ENCODE measurements around the gene CCNK. TPM values are rescaled to one million over a fixed set of nuclear protein-coding genes. Genes with fewer than 3 reads are reported as not detected.

CCNK gene
- total RNA-seq, 1 experiment from 2014 or later: 80.1 TPM

- Mint-ChIP-seq H3K9me3 (no peaks in the 10 kb centered on the region), H3K4me3 (no peak overlapping the region; a peak in 1 of 5 replicates), H3K27ac (peak overlapping the region in 1 of 3 experiments; percentile 90; a peak in 2 of 7 replicates), H3K4me1 (peaks cover 33 to 44% of the 10 kb centered on the region in 2 experiments), H3K36me3 (ENCODE audit: insufficient read depth in 1 of 3, low read depth in 3 of 3) (no peaks in the 10 kb centered on the region), H3K27me3 (ENCODE audit: low read depth) (no peaks in the 10 kb centered on the region; the same call in 1 of the 2 replicates)
- Histone ChIP-seq H2AFZ (ENCODE audit: low read length) (no peak overlapping the region), H3K79me2 (ENCODE audit: insufficient read depth, low read length) (no peaks in the 10 kb centered on the region; the same call in 1 of the 2 replicates), H2BK15ac (ENCODE audit: low read depth, low read length) (no peak overlapping the region), H3K56ac (ENCODE audit: insufficient read length, low read depth, low read length) (no peak overlapping the region), H2BK20ac (ENCODE audit: low read depth, low read length, poor library complexity, severe bottlenecking) (no peak overlapping the region), H3K9ac (ENCODE audit: extremely low read depth, insufficient read length, low read length) (no peak overlapping the region), H3K23ac (ENCODE audit: insufficient read length, low read depth, low read length) (no peak overlapping the region), H3K4me2 (ENCODE audit: insufficient read depth, insufficient read length, low read length) (no peak overlapping the region), H3K18ac (ENCODE audit: insufficient read length, low read depth, low read length) (no peak overlapping the region), H3K27me3 (ENCODE audit: insufficient read depth, low read length) (0 out of 2 replicates have a peak, but pooled peaks cover 2% of the 10 kb centered on the region), H2AK5ac (ENCODE audit: insufficient read length, low read length) (no peak overlapping the region), H3K14ac (ENCODE audit: insufficient read depth, low read length) (no peak overlapping the region; the same call in 1 of the 2 replicates), H3K23me2 (ENCODE audit: insufficient read length, low read depth, low read length, poor library complexity, severe bottlenecking) (no peaks in the 10 kb centered on the region), H4K91ac (ENCODE audit: insufficient read length, low read depth, low read length) (no peak overlapping the region), H3K79me1 (ENCODE audit: insufficient read depth, low read depth, low read length, poor library complexity, severe bottlenecking) (no peaks in the 10 kb centered on the region), H2BK120ac (ENCODE audit: low read depth, low read length, poor library complexity, severe bottlenecking) (no peak overlapping the region), H3T11ph (ENCODE audit: low read length) (no peak overlapping the region), H3K9me3 (ENCODE audit: control insufficient read depth, low read depth, low read length) (no peaks in the 10 kb centered on the region), H4K8ac (replicated peaks; ENCODE audit: insufficient read length, low read depth, low read length) (no peak overlapping the region), H4K20me1 (ENCODE audit: control insufficient read depth, insufficient read depth, insufficient read length) (peaks cover 3% of the 10 kb centered on the region), H2BK12ac (ENCODE audit: insufficient read length, low read depth, low read length) (no peak overlapping the region), H2BK5ac (ENCODE audit: insufficient read length, low read length) (no peak overlapping the region), H4K5ac (ENCODE audit: insufficient read length, low read depth, low read length) (no peak overlapping the region), H3K4ac (ENCODE audit: low read depth, low read length) (no peak overlapping the region), H3K27ac (ENCODE audit: insufficient read length, low read depth, low read length) (no peak overlapping the region), H3K4me1 (ENCODE audit: insufficient read depth, low read length) (no peaks in the 10 kb centered on the region; the same call in 1 of the 2 replicates)
- DNase-seq: no peak
- no peak for TF ChIP-seq CTCF (conservative IDR thresholded peaks at IDR 0.05)
- no CpG with 5 or more reads among the region's 13 CpGs for WGBS (ENCODE audit: extremely low coverage, insufficient read length, low lambda C conversion rate)
These were observed 71.5 kb downstream of the CCNK start for GRCh38 chr14:99552572-99553216.
